ENCODE data around the gene S100Z. TPM values are rescaled to one million over a fixed set of nuclear protein-coding genes. Genes with fewer than 3 reads are reported as not detected.

S100Z gene
- total RNA-seq, 3 donors from 2014 or later (not counting 1 experiment from before 2014, with no cell fraction given) = 0.60 to 3.3 (median 0.91) TPM

- Mint-ChIP-seq H3K27ac (no peak overlapping the region), H3K9me3 (no peaks in the 10 kb centered on the region), H3K27me3 (ENCODE audit: low read depth in 2 of 2) (peaks cover 10 to 24% of the 10 kb centered on the region in 2 donors), H3K4me1 (no peaks in the 10 kb centered on the region), H3K36me3 (no peaks in the 10 kb centered on the region), H3K4me3 (no peak overlapping the region)
- Histone ChIP-seq H3K27ac (ENCODE audit: low read length) (no peak overlapping the region), H3K27me3 (ENCODE audit: control insufficient read depth, insufficient read depth, low read length) (no peaks in the 10 kb centered on the region), H3K4me1 (ENCODE audit: control insufficient read depth, insufficient read depth, low read length) (no peaks in the 10 kb centered on the region), H3K9me3 (ENCODE audit: control insufficient read depth, insufficient read depth, low read length) (no peaks in the 10 kb centered on the region), H3K4me3 (ENCODE audit: low read length) (no peak overlapping the region), H3K36me3 (ENCODE audit: control insufficient read depth, insufficient read depth, low read length) (no peaks in the 10 kb centered on the region)
- ATAC-seq (no peak), DNase-seq (no peak)
- no peak for TF ChIP-seq CTCF (IDR thresholded peaks at IDR 0.05)
- WGBS (ENCODE audit: insufficient coverage) = 81% methylated on average over 3 of the region's 3 CpGs
- intact Hi-C loops (cut with micrococcal nuclease) = no loop called here
Measured at GRCh38 chr5:76801803-76802195, 48.0 kb upstream of the S100Z start.

- Histone ChIP-seq H3K9me3 (ENCODE audit: control insufficient read depth, insufficient read depth, low read length) (no peaks in the 10 kb centered on the region), H3K36me3 (ENCODE audit: control insufficient read depth, insufficient read depth, low read length) (no peaks in the 10 kb centered on the region), H3K4me1 (ENCODE audit: control insufficient read depth, insufficient read depth, low read length) (no peaks in the 10 kb centered on the region), H3K27me3 (ENCODE audit: control insufficient read depth, insufficient read depth, low read length) (no peaks in the 10 kb centered on the region), H3K4me3 (ENCODE audit: low read length) (no peak overlapping the region), H3K27ac (ENCODE audit: low read length) (no peak overlapping the region)
- no peak for TF ChIP-seq CTCF (IDR thresholded peaks at IDR 0.05)
- peaks cover 10 to 24% of the 10 kb centered on the region in 2 donors for H3K27me3 Mint-ChIP-seq (ENCODE audit: low read depth in 2 of 2)
- no peak overlapping the region for H3K27ac Mint-ChIP-seq
- DNase-seq (no peak), ATAC-seq (no peak)
- no peaks in the 10 kb centered on the region for H3K4me1 Mint-ChIP-seq
- 78% methylated on average over 8 of the region's 8 CpGs for WGBS (ENCODE audit: insufficient coverage)
- no peaks in the 10 kb centered on the region for H3K9me3 Mint-ChIP-seq
- no peaks in the 10 kb centered on the region for H3K36me3 Mint-ChIP-seq
- H3K4me3 Mint-ChIP-seq = no peak overlapping the region
- intact Hi-C loops (cut with micrococcal nuclease) = no loop called here
Measured at GRCh38 chr5:76804266-76804665, 45.5 kb upstream of the S100Z start.

GRCh38 chr5:76805821-76806505, 43.9 kb upstream of the S100Z start:
- no peak for ATAC-seq
- Histone ChIP-seq H3K36me3 (ENCODE audit: control insufficient read depth, insufficient read depth, low read length) (no peaks in the 10 kb centered on the region), H3K4me1 (ENCODE audit: control insufficient read depth, insufficient read depth, low read length) (no peaks in the 10 kb centered on the region), H3K27me3 (ENCODE audit: control insufficient read depth, insufficient read depth, low read length) (no peaks in the 10 kb centered on the region), H3K27ac (ENCODE audit: low read length) (no peak overlapping the region), H3K9me3 (ENCODE audit: control insufficient read depth, insufficient read depth, low read length) (no peaks in the 10 kb centered on the region), H3K4me3 (ENCODE audit: low read length) (no peak overlapping the region)
- Mint-ChIP-seq H3K27me3 (ENCODE audit: low read depth in 2 of 2) (peaks cover 10 to 21% of the 10 kb centered on the region in 2 donors), H3K4me3 (no peak overlapping the region), H3K4me1 (no peaks in the 10 kb centered on the region), H3K27ac (no peak overlapping the region), H3K9me3 (no peaks in the 10 kb centered on the region), H3K36me3 (no peaks in the 10 kb centered on the region)
- DNase-seq = no peak
- WGBS (ENCODE audit: insufficient coverage) = 85% methylated on average over 7 of the region's 7 CpGs
- intact Hi-C loops (cut with micrococcal nuclease) = no loop called here
- no peak for TF ChIP-seq CTCF (IDR thresholded peaks at IDR 0.05)

- Mint-ChIP-seq H3K27ac (no peak overlapping the region), H3K4me3 (no peak overlapping the region), H3K27me3 (ENCODE audit: low read depth in 2 of 2) (peaks cover under 1 to 8% of the 10 kb centered on the region in 2 donors), H3K36me3 (no peaks in the 10 kb centered on the region), H3K9me3 (no peaks in the 10 kb centered on the region), H3K4me1 (no peaks in the 10 kb centered on the region)
- DNase-seq (no peak), ATAC-seq (no peak)
- Histone ChIP-seq H3K27ac (ENCODE audit: low read length) (no peak overlapping the region), H3K9me3 (ENCODE audit: control insufficient read depth, insufficient read depth, low read length) (no peaks in the 10 kb centered on the region), H3K4me1 (ENCODE audit: control insufficient read depth, insufficient read depth, low read length) (no peaks in the 10 kb centered on the region), H3K4me3 (ENCODE audit: low read length) (no peak overlapping the region), H3K27me3 (ENCODE audit: control insufficient read depth, insufficient read depth, low read length) (no peaks in the 10 kb centered on the region), H3K36me3 (ENCODE audit: control insufficient read depth, insufficient read depth, low read length) (no peaks in the 10 kb centered on the region)
- 72% methylated on average over 3 of the region's 3 CpGs for WGBS (ENCODE audit: insufficient coverage)
- TF ChIP-seq CTCF (IDR thresholded peaks at IDR 0.05) = no peak
- intact Hi-C loops (cut with micrococcal nuclease) = no loop called here
Measured at GRCh38 chr5:76807296-76807695, 42.5 kb upstream of the S100Z start.

Measured in natural killer cell (primary cell).